ENCODE measurements around the gene CD320. TPM values are rescaled to one million over a fixed set of nuclear protein-coding genes. Genes with fewer than 3 reads are reported as not detected.
A peak's percentile ranks its signal among the peaks of the same experiment; 100 is the strongest.

Gene CD320
- polyA plus RNA-seq, 1 donor from 2014 or later, result 89.6 TPM

- Histone ChIP-seq H2AFZ (ENCODE audit: low read depth, low read length) (peak within 1 kb of the TSS; percentile 82), H3F3A (ENCODE audit: insufficient read depth, low read length, poor library complexity, severe bottlenecking) (no peaks in the 10 kb centered on the region), H3K27me3 (ENCODE audit: insufficient read depth, low read depth, low read length) (no peaks in the 10 kb centered on the region), H3K4me2 (ENCODE audit: low read length) (peak within 1 kb of the TSS; percentile 100), H3K27ac (ENCODE audit: low read length) (peak within 1 kb of the TSS; percentile 90), H3K9me2 (ENCODE audit: insufficient read depth, low read length) (no peaks in the 10 kb centered on the region), H3K36me3 (ENCODE audit: insufficient read depth, low read length) (no peaks in the 10 kb centered on the region), H3K9me3 (ENCODE audit: low read length) (no peaks in the 10 kb centered on the region), H3K4me3 (ENCODE audit: low read length) (peak within 1 kb of the TSS; percentile 83), H3K79me2 (replicated peaks; ENCODE audit: insufficient read depth, low read length) (peaks cover 29% of the 10 kb centered on the region), H4K20me1 (ENCODE audit: insufficient read depth) (peaks cover 6% of the 10 kb centered on the region), H3K9ac (ENCODE audit: low read length) (peak within 1 kb of the TSS; percentile 95)
- TF ChIP-seq SMC3 (conservative IDR thresholded peaks at IDR 0.05; ENCODE audit: poor library complexity) (peak; percentile 47), MXI1 (conservative IDR thresholded peaks at IDR 0.05; ENCODE audit: poor library complexity, severe bottlenecking) (peak; percentile 72), EZH2 (IDR thresholded peaks at IDR 0.05; ENCODE audit: borderline replicate concordance, insufficient read depth, low read length, poor library complexity, severe bottlenecking) (no peak), POLR2AphosphoS5 (IDR thresholded peaks at IDR 0.05) (peak; percentile 98), TAF1 (IDR thresholded peaks at IDR 0.05; ENCODE audit: low read depth) (peak; percentile 99), EP300 (conservative IDR thresholded peaks at IDR 0.05; ENCODE audit: poor library complexity, severe bottlenecking) (peak; percentile 50), RAD21 (conservative IDR thresholded peaks at IDR 0.05) (peak; percentile 58)
- TF ChIP-seq, protein P1, sequence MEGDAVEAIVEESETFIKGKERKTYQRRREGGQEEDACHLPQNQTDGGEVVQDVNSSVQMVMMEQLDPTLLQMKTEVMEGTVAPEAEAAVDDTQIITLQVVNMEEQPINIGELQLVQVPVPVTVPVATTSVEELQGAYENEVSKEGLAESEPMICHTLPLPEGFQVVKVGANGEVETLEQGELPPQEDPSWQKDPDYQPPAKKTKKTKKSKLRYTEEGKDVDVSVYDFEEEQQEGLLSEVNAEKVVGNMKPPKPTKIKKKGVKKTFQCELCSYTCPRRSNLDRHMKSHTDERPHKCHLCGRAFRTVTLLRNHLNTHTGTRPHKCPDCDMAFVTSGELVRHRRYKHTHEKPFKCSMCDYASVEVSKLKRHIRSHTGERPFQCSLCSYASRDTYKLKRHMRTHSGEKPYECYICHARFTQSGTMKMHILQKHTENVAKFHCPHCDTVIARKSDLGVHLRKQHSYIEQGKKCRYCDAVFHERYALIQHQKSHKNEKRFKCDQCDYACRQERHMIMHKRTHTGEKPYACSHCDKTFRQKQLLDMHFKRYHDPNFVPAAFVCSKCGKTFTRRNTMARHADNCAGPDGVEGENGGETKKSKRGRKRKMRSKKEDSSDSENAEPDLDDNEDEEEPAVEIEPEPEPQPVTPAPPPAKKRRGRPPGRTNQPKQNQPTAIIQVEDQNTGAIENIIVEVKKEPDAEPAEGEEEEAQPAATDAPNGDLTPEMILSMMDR (IDR thresholded peaks at IDR 0.05; ENCODE audit: poor library complexity, severe bottlenecking), result peak; percentile 57
- TF ChIP-seq, protein P2, sequence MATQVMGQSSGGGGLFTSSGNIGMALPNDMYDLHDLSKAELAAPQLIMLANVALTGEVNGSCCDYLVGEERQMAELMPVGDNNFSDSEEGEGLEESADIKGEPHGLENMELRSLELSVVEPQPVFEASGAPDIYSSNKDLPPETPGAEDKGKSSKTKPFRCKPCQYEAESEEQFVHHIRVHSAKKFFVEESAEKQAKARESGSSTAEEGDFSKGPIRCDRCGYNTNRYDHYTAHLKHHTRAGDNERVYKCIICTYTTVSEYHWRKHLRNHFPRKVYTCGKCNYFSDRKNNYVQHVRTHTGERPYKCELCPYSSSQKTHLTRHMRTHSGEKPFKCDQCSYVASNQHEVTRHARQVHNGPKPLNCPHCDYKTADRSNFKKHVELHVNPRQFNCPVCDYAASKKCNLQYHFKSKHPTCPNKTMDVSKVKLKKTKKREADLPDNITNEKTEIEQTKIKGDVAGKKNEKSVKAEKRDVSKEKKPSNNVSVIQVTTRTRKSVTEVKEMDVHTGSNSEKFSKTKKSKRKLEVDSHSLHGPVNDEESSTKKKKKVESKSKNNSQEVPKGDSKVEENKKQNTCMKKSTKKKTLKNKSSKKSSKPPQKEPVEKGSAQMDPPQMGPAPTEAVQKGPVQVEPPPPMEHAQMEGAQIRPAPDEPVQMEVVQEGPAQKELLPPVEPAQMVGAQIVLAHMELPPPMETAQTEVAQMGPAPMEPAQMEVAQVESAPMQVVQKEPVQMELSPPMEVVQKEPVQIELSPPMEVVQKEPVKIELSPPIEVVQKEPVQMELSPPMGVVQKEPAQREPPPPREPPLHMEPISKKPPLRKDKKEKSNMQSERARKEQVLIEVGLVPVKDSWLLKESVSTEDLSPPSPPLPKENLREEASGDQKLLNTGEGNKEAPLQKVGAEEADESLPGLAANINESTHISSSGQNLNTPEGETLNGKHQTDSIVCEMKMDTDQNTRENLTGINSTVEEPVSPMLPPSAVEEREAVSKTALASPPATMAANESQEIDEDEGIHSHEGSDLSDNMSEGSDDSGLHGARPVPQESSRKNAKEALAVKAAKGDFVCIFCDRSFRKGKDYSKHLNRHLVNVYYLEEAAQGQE (IDR thresholded peaks at IDR 0.05; ENCODE audit: borderline replicate concordance), result peak; percentile 97
Measured at GRCh38 chr19:8321067-8321985, 13.2 kb upstream of the CD320 start, which contains the start of the genes NDUFA7 and RPS28. Gene NDUFA7 (minus strand): TSS chr19:8321375. CDS start chr19:8321358, 17 bp downstream. Gene RPS28 (plus strand): TSS chr19:8321496. CDS start chr19:8321531, 35 bp downstream.

- Histone ChIP-seq H3K27ac (ENCODE audit: low read length) (peak overlapping the region; percentile 90), H4K20me1 (ENCODE audit: insufficient read depth) (peaks cover 6% of the 10 kb centered on the region)
- no peak for TF ChIP-seq EZH2 (IDR thresholded peaks at IDR 0.05; ENCODE audit: borderline replicate concordance, insufficient read depth, low read length, poor library complexity, severe bottlenecking)
- no peak for TF ChIP-seq SMC3 (conservative IDR thresholded peaks at IDR 0.05; ENCODE audit: poor library complexity)
- TF ChIP-seq, protein P2 (IDR thresholded peaks at IDR 0.05; ENCODE audit: borderline replicate concordance), result no peak
- TF ChIP-seq POLR2AphosphoS5 (IDR thresholded peaks at IDR 0.05), result no peak
- TF ChIP-seq TAF1 (IDR thresholded peaks at IDR 0.05; ENCODE audit: low read depth), result no peak
- TF ChIP-seq, protein P1 (IDR thresholded peaks at IDR 0.05; ENCODE audit: poor library complexity, severe bottlenecking), result no peak
- TF ChIP-seq MXI1 (conservative IDR thresholded peaks at IDR 0.05; ENCODE audit: poor library complexity, severe bottlenecking), result no peak
Measured at GRCh38 chr19:8320564-8321066, 12.5 kb upstream of the CD320 start.

More at GRCh38 chr19:8320564-8321066, 12.5 kb upstream of the CD320 start:
- Histone ChIP-seq H3K9me3 (ENCODE audit: low read length) (no peaks in the 10 kb centered on the region), H3K4me3 (ENCODE audit: low read length) (peak overlapping the region; percentile 83), H3K9ac (ENCODE audit: low read length) (peak overlapping the region; percentile 95), H3K9me2 (ENCODE audit: insufficient read depth, low read length) (no peaks in the 10 kb centered on the region), H3K36me3 (ENCODE audit: insufficient read depth, low read length) (no peaks in the 10 kb centered on the region), H3K4me2 (ENCODE audit: low read length) (peak overlapping the region; percentile 100), H2AFZ (ENCODE audit: low read depth, low read length) (peak overlapping the region; percentile 82), H3F3A (ENCODE audit: insufficient read depth, low read length, poor library complexity, severe bottlenecking) (no peaks in the 10 kb centered on the region), H3K27me3 (ENCODE audit: insufficient read depth, low read depth, low read length) (no peaks in the 10 kb centered on the region), H3K79me2 (replicated peaks; ENCODE audit: insufficient read depth, low read length) (peaks cover 29% of the 10 kb centered on the region)
